ENCODE data around the gene FRY.

FRY gene

GRCh38 chr13:32165796-32166195 lies 134.2 kb downstream of the FRY start:
- TF ChIP-seq, protein P1, sequence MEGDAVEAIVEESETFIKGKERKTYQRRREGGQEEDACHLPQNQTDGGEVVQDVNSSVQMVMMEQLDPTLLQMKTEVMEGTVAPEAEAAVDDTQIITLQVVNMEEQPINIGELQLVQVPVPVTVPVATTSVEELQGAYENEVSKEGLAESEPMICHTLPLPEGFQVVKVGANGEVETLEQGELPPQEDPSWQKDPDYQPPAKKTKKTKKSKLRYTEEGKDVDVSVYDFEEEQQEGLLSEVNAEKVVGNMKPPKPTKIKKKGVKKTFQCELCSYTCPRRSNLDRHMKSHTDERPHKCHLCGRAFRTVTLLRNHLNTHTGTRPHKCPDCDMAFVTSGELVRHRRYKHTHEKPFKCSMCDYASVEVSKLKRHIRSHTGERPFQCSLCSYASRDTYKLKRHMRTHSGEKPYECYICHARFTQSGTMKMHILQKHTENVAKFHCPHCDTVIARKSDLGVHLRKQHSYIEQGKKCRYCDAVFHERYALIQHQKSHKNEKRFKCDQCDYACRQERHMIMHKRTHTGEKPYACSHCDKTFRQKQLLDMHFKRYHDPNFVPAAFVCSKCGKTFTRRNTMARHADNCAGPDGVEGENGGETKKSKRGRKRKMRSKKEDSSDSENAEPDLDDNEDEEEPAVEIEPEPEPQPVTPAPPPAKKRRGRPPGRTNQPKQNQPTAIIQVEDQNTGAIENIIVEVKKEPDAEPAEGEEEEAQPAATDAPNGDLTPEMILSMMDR (IDR thresholded peaks at IDR 0.05; ENCODE audit: low read depth, low read length, missing control alignments): no peak
- DNase-seq (ENCODE audit: low read depth): no peak
- H3K4me3 ChIP-seq (ENCODE audit: low read depth, low read length): no peak overlapping the region
- in situ Hi-C loops (cut with HindIII; ENCODE audit: low sequenced_read_pairs): no loop called here

DNA sequence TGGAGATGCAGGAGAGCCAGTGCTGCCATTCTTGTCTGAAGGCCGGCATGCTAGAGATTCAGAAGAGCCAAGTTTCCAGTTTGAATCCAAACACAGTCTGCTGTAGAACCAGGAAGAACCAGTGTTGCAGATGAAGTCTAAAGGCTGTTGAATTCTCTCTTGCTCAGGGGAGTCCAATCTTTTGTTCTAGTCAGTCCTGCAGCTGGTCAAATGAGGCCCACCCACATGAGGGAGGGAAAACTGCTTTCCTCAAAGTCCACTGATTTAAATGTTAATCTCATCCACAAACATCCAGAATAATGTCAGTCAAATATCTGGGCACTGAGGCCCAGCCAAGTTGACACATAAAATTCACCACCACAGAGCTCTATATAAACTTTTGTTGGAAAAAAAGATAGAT lies 136.6 kb downstream of the FRY start:
- in situ Hi-C loops (cut with HindIII; ENCODE audit: low sequenced_read_pairs): no loop called here
- no peak for DNase-seq (ENCODE audit: low read depth)
- no peak overlapping the region for H3K4me3 ChIP-seq (ENCODE audit: low read depth, low read length)
- TF ChIP-seq, protein P1 (IDR thresholded peaks at IDR 0.05; ENCODE audit: low read depth, low read length, missing control alignments): no peak

DNA sequence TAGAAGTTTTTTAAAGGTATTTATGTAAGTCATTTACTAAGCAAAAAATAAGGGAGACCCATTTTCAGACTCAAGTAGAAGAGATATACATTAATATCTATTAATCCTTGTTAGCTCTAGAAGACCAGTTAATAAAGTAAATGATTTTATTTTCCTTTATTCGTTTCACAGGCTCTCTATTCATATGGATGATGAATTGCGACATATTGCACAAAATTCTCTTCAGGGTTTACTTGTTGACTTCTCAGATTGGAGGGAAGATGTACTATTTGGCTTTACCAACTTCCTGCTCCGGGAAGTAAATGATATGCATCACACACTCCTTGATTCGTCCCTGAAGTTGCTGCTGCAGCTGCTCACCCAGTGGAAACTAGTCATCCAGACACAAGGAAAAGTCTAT lies 139.3 kb downstream of the FRY start:
- TF ChIP-seq, protein P1 (IDR thresholded peaks at IDR 0.05; ENCODE audit: low read depth, low read length, missing control alignments): no peak
- H3K4me3 ChIP-seq (ENCODE audit: low read depth, low read length): no peak overlapping the region
- no peak for DNase-seq (ENCODE audit: low read depth)
- in situ Hi-C loops (cut with HindIII; ENCODE audit: low sequenced_read_pairs): no loop called here

- DNase-seq (ENCODE audit: low read depth): no peak
- TF ChIP-seq, protein P1 (IDR thresholded peaks at IDR 0.05; ENCODE audit: low read depth, low read length, missing control alignments): no peak
- H3K4me3 ChIP-seq (ENCODE audit: low read depth, low read length): no peak overlapping the region
- in situ Hi-C loops (cut with HindIII; ENCODE audit: low sequenced_read_pairs): no loop called here
Observed at GRCh38 chr13:32173881-32174280, 142.3 kb downstream of the FRY start.

- in situ Hi-C loops (cut with HindIII; ENCODE audit: low sequenced_read_pairs): no loop called here
- TF ChIP-seq, protein P1 (IDR thresholded peaks at IDR 0.05; ENCODE audit: low read depth, low read length, missing control alignments): no peak
- no peak overlapping the region for H3K4me3 ChIP-seq (ENCODE audit: low read depth, low read length)
Observed at GRCh38 chr13:32174366-32174765, 142.8 kb downstream of the FRY start.

GRCh38 chr13:32175307-32175706 lies 143.7 kb downstream of the FRY start:
- DNase-seq (ENCODE audit: low read depth): no peak
- TF ChIP-seq, protein P1 (IDR thresholded peaks at IDR 0.05; ENCODE audit: low read depth, low read length, missing control alignments): no peak
- no peak overlapping the region for H3K4me3 ChIP-seq (ENCODE audit: low read depth, low read length)
- in situ Hi-C loops (cut with HindIII; ENCODE audit: low sequenced_read_pairs): no loop called here

More at GRCh38 chr13:32174366-32174765, 142.8 kb downstream of the FRY start:
- DNase-seq (ENCODE audit: low read depth): no peak

GRCh38 chr13:32175943-32176342 lies 144.4 kb downstream of the FRY start:
- in situ Hi-C loops (cut with HindIII; ENCODE audit: low sequenced_read_pairs): no loop called here

More at GRCh38 chr13:32175943-32176342, 144.4 kb downstream of the FRY start:
- H3K4me3 ChIP-seq (ENCODE audit: low read depth, low read length): no peak overlapping the region
- TF ChIP-seq, protein P1 (IDR thresholded peaks at IDR 0.05; ENCODE audit: low read depth, low read length, missing control alignments): no peak
- no peak for DNase-seq (ENCODE audit: low read depth)

Data from astrocyte of the cerebellum (primary cell).